PC-3 (cell line): ENCODE measurements around the gene TMEM207. TPM values are rescaled to one million over a fixed set of nuclear protein-coding genes. Genes with fewer than 3 reads are reported as not detected.

Experiments used
- ATAC-seq: fragments of 200-7000 bp; cut with Tn5 transposase; 2 replicates; pipeline ENCODE4 v1.9.1; 2020; ENCODE audit warnings: mild to moderate bottlenecking, moderate library complexity
- BruUV-seq: library from RNA; stranded (reverse); fragments of 400-500 nt; replicated peaks from 2 replicates; lab custom pipeline; 2021; lab: Mats Ljungman, UMichigan
- CTCF ChIA-PET: fragments of 300-600 bp; sonication (Branson Sonifier 250); formaldehyde crosslinking; loops from one replicate; lab custom pipeline; 2022; ENCODE audit warnings: antibody characterized with exemption; lab: Charles Lee
- POLR2A ChIA-PET: fragments of 300-600 bp; sonication (Branson Sonifier 250); formaldehyde crosslinking; loops from one replicate; lab custom pipeline; 2022; ENCODE audit warnings: antibody characterized with exemption; ENCODE audit not compliant: unreplicated experiment; lab: Charles Lee
- DNase-seq: peaks from one replicate; pipeline ENCODE4 v3.0.0-alpha.2; 2015
- H2AFZ ChIP-seq: fragments of 300-600 bp; sonication (generic); 2 replicates; pipeline ENCODE4 v1.6.0; 2016; ENCODE audit warnings: antibody characterized with exemption, low read length
- H3F3A ChIP-seq: fragments of 300-600 bp; sonication (generic); one replicate; pipeline ENCODE4 v1.6.0; 2017; ENCODE audit warnings: antibody characterized with exemption, low read length, control low read depth, mild to moderate bottlenecking; ENCODE audit not compliant: unreplicated experiment
- H3K27ac ChIP-seq: fragments of 300-600 bp; sonication (generic); 2 replicates; pipeline ENCODE4 v1.5.1; 2016; ENCODE audit warnings: mild to moderate bottlenecking, low read length
- H3K27me3 ChIP-seq: fragments of 300-600 bp; sonication (generic); 2 replicates; pipeline ENCODE4 v1.6.1; 2016; ENCODE audit warnings: low read length, mixed read lengths
- H3K36me3 ChIP-seq: fragments of 300-600 bp; sonication (generic); 2 replicates; pipeline ENCODE4 v1.6.1; 2016; ENCODE audit warnings: low read depth, mixed run types, low read length, mixed read lengths
- H3K4me1 ChIP-seq: fragments of 300-600 bp; sonication (generic); 2 replicates; pipeline ENCODE4 v1.5.1; 2016; ENCODE audit warnings: low read length; ENCODE audit not compliant: insufficient read depth
- H3K4me2 ChIP-seq: fragments of 300-600 bp; sonication (generic); 2 replicates; pipeline ENCODE4 v1.6.0; 2016; ENCODE audit warnings: low read length
- H3K4me3 ChIP-seq: fragments of 300-600 bp; sonication (generic); 2 replicates; pipeline ENCODE4 v1.5.1; 2016; ENCODE audit warnings: mild to moderate bottlenecking, low read length, mixed read lengths
- H3K79me2 ChIP-seq: fragments of 300-600 bp; sonication (generic); 2 replicates; pipeline ENCODE4 v1.6.1; 2017; ENCODE audit warnings: low read length, mixed read lengths
- H3K9ac ChIP-seq: fragments of 300-600 bp; sonication (generic); 2 replicates; pipeline ENCODE4 v1.6.0; 2016; ENCODE audit warnings: mild to moderate bottlenecking, low read length
- H3K9me2 ChIP-seq: fragments of 300-600 bp; sonication (generic); replicated peaks from 2 replicates; pipeline ENCODE4 v1.6.1; 2016; ENCODE audit warnings: mixed run types, low read length, mixed read lengths
- H3K9me3 ChIP-seq: fragments of 300-600 bp; sonication (generic); 2 replicates; pipeline ENCODE4 v1.6.1; 2016; ENCODE audit warnings: low read length, mixed read lengths
- H4K20me1 ChIP-seq: fragments of 300-600 bp; sonication (generic); 2 replicates; pipeline ENCODE4 v1.6.1; 2016; ENCODE audit warnings: low read length, mixed read lengths
- EZH2 ChIP-seq: fragments of 300-600 bp; sonication (generic); IDR thresholded peaks from one replicate; pipeline ENCODE4 v1.6.1; 2017; ENCODE audit warnings: antibody characterized with exemption, mild to moderate bottlenecking, low read length; ENCODE audit not compliant: unreplicated experiment
- EZH2phosphoT487 ChIP-seq: fragments of 300-600 bp; sonication (generic); IDR thresholded peaks from 2 replicates; pipeline ENCODE4 v1.6.1; 2018; ENCODE audit warnings: mild to moderate bottlenecking, antibody characterized with exemption, low read length, borderline replicate concordance
- intact Hi-C: fragments of 100-400 bp; cut with micrococcal nuclease; formaldehyde crosslinking; loops from 2 replicates; pipeline ENCODE4 v1.9.0; 2023
- total RNA-seq: library from RNA; depleted of rRNA; stranded (reverse); fragments of >200 nt; gene quantifications from 2 replicates; pipeline ENCODE4 v1.2.3, GENCODE V29; 2014
- TF ChIP-seq, protein P1 (sequence below): fragments of 300-600 bp; sonication (generic); conservative IDR thresholded peaks from 2 replicates; pipeline ENCODE4 v1.5.1; 2017; ENCODE audit warnings: antibody characterized with exemption, low read depth, mild to moderate bottlenecking, low read length

Gene TMEM207
- total RNA-seq, 1 experiment from 2014 or later: not detected

DNA sequence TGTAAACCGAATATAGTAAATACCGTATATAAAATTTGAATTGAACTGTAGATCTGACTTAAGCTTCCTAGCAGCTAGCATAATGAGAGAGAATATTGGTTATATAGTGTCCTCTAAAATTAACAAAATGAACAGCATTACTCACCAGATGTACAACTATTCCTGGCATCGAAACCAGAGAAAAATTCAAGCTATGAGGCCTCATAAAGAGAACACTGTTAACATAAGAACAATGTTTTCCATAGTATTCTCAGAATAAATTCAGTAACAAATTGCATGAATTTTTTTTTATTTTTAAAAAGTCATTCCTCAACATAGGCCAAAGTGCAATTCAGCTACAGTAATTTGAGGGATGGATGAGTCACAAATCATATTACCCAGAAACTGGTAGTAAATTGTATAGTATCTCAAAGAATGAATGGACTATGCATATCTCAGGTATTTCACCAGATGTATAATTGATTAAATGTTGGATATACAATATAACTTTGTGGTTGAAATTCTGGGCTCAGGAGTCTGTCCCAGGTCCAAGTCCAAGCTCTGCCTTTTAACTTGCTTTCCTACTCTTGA is 5.0 kb downstream of the TMEM207 start:
- DNase-seq (peak; percentile 48), ATAC-seq (peak; percentile 74)
- Histone ChIP-seq H3K4me1 (peaks cover 14% of the 10 kb centered on the region; the same call in 1 of the 2 replicates), H3K27me3 (no peaks in the 10 kb centered on the region), H4K20me1 (no peaks in the 10 kb centered on the region), H3K9ac (no peak overlapping the region), H3K9me2 (no peaks in the 10 kb centered on the region), H2AFZ (no peak overlapping the region), H3K36me3 (no peaks in the 10 kb centered on the region), H3K79me2 (no peaks in the 10 kb centered on the region), H3K4me3 (no peak overlapping the region), H3K27ac (no peak overlapping the region), H3K4me2 (no peak overlapping the region), H3K9me3 (no peaks in the 10 kb centered on the region), H3F3A (no peaks in the 10 kb centered on the region)
- no TSS peak for BruUV-seq
- ChIA-PET POLR2A (no interaction called here), CTCF (interaction anchor here (0.7 kb wide), 1 partner anchor 72 kb away, joined by 3 read pairs; no protein-coding TSS in a partner anchor)
- intact Hi-C loops: loop anchor here (2.0 to 5.0 kb wide), 4 partner anchors 68 to 477 kb away; partner anchors contain the start of gene IL1RAP
- TF ChIP-seq, protein P1, sequence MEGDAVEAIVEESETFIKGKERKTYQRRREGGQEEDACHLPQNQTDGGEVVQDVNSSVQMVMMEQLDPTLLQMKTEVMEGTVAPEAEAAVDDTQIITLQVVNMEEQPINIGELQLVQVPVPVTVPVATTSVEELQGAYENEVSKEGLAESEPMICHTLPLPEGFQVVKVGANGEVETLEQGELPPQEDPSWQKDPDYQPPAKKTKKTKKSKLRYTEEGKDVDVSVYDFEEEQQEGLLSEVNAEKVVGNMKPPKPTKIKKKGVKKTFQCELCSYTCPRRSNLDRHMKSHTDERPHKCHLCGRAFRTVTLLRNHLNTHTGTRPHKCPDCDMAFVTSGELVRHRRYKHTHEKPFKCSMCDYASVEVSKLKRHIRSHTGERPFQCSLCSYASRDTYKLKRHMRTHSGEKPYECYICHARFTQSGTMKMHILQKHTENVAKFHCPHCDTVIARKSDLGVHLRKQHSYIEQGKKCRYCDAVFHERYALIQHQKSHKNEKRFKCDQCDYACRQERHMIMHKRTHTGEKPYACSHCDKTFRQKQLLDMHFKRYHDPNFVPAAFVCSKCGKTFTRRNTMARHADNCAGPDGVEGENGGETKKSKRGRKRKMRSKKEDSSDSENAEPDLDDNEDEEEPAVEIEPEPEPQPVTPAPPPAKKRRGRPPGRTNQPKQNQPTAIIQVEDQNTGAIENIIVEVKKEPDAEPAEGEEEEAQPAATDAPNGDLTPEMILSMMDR: no peak
- TF ChIP-seq EZH2phosphoT487 (no peak), EZH2 (no peak)

DNA sequence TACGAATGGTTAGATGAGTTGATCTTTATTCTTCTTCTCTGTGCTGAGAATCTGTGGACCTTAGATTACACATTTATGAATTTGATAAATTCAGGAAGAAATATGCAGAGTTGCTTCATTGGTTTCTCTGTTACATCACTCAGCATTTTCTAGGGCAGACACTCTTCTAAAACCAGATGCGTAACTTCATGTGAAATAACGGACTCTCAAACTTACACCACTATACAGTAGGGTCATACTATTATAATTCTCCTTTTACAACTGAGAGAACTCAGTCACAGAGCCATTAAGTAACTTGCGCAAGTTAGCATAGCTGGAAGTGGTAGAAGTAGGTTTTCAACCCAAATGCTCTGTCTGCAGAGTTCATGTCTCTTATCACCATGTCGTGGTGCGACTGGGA is 5.7 kb downstream of the TMEM207 start:
- intact Hi-C loops: loop anchor here (2.0 to 5.0 kb wide), 3 partner anchors 217 to 477 kb away; no protein-coding TSS in a partner anchor
- no peak overlapping the region for H3K4me2 ChIP-seq
- no TSS peak for BruUV-seq

More for the DNA sequence above, 5.7 kb downstream of the TMEM207 start:
- Histone ChIP-seq H3K9me2 (no peaks in the 10 kb centered on the region), H3K9me3 (no peaks in the 10 kb centered on the region), H3F3A (no peaks in the 10 kb centered on the region), H3K4me1 (peaks cover 14% of the 10 kb centered on the region; the same call in 1 of the 2 replicates), H3K9ac (no peak overlapping the region), H3K27me3 (no peaks in the 10 kb centered on the region), H3K4me3 (no peak overlapping the region), H3K27ac (no peak overlapping the region), H4K20me1 (no peaks in the 10 kb centered on the region), H2AFZ (no peak overlapping the region), H3K36me3 (no peaks in the 10 kb centered on the region), H3K79me2 (no peaks in the 10 kb centered on the region)
- TF ChIP-seq, protein P1: no peak
- TF ChIP-seq EZH2 (no peak), EZH2phosphoT487 (no peak)
- ChIA-PET POLR2A (interaction anchor here (0.5 kb wide), 1 partner anchor 58 kb away, joined by 3 read pairs; no protein-coding TSS in a partner anchor), CTCF (interaction anchor here (0.6 to 1.7 kb wide), 3 partner anchors 71 to 323 kb away, joined by 3 to 4 read pairs (median 4); partner anchors contain the start of gene P3H2)
- ATAC-seq: no peak
- no peak for DNase-seq
